ENCODE data around the gene LALBA.
"Not testable (repeated sequence)": the region's sequence is repeated elsewhere in the genome, so short reads cannot be mapped to it uniquely, and the experiment has no call there.

Gene LALBA

DNA sequence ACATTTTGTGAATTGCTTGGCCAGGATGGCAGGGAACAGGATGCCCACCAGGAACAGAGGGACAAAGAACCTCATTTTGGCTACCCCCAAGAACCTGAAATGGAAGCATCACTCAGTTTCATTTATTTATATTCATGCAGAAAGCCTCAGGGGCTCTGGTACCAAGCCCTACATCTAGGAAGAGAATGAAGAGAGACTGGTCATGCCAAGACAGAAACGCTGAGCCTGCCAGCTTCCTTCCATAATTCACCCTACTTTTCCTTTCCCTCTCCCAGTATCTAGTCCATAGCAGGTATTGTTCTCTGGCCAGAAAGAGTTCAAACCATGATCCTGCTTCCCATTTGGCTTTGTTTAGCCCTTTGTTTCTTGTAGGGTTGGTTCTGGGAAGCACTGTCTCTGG lies at the start of gene LALBA:
LALBA (minus strand) TSS at position 101 of the 400 bp plus-strand sequence; CDS start at position 75, 26 bp downstream.
- DNase-seq, result no peak

DNA sequence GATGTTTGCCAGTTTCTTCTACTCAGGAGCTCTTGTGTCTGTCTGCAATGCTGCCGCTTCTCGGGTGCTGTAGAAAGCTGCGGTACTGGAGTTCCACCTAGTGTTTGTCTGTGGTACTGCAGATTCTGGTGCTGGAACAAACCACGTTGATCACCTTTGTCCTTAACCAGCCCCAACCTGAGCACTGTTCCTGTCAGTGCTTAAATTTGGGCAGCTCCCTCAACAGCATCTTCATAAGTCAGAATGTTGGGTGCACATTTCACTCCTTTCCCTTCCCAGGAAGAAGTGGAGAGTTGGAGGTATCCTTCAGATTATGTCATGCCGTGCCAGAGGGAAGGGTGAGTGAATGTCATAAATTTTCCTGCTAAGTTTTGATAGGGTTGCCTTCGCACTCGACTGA lies 48.7 kb upstream of the LALBA start:
- DNase-seq, result peak; percentile 30

DNA sequence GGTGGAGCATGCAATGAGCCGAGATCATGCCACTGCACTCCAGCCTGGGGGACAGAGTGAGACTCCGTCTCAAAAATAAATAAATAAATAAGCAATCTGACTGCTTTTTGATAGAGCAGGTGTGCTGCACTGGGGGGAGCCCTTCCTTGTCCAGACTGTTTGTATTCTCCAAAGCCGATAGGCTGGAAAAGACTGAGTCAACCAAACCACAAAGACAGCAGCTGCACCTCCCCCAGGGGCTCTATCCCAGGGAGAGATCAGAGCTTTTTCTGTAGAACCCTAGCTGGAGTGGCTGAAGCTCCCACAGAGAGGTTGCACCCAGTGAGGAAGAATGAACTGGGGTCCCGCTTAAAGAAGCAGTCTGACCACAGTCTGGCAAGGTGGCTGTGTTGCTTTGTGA lies 45.8 kb upstream of the LALBA start:
- DNase-seq, result no peak

DNA sequence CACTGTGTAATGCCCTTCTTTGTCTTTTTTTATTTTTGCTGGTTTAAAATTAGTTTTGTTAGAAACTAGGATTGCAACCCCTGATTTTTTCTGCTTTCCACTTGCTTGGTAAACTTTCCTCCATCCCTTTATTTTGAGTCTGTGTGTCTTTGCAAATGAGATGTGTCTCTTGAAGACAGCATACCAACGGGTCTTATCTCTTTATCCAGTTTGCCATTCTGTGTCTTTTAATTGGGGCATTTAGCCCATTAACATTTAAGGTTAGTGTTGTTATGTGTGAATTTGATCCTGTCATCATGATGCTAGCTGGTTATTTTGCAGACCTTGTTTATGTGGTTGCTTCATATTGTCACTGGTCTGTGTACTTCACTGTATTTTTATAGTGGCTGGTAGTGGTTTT lies 43.5 kb upstream of the LALBA start:
- no peak for DNase-seq

DNA sequence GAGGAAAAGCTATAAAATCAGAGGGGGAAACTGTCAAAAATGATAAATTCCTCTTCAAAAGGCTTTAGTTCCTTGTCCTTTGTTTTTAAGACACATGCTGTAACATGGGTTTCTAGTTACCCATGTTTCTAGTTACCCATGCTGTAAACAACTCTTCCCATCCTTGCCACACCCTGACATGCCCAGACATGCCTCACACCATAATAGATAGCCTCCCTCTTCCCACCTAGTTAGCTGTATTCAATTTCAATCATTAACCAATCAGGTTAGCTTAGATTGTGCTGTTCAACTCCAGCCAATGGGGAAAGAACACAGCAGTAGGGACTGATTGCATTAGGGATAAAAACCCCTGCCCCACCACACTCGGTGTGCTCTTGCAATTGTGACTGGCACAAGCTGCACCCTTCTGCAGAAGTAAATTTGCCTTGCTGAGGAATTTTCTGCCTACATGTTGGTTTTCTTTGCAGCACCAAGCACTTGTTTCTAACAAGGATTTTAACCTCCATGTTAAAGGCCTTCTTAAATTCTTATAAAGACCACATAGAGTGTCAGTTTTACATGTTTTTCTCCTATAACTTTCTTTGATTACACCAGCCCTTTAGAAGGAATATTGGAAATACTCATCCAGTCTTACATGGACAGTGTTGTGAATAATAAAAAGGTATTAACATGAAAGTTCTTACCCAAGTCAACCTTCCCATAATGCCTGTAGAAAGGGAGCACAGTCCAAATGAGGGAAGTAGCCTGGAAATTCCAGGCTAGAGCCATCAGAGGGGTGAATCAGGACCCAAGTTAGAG lies 32.5 kb upstream of the LALBA start:
- DNase-seq, result no peak

DNA sequence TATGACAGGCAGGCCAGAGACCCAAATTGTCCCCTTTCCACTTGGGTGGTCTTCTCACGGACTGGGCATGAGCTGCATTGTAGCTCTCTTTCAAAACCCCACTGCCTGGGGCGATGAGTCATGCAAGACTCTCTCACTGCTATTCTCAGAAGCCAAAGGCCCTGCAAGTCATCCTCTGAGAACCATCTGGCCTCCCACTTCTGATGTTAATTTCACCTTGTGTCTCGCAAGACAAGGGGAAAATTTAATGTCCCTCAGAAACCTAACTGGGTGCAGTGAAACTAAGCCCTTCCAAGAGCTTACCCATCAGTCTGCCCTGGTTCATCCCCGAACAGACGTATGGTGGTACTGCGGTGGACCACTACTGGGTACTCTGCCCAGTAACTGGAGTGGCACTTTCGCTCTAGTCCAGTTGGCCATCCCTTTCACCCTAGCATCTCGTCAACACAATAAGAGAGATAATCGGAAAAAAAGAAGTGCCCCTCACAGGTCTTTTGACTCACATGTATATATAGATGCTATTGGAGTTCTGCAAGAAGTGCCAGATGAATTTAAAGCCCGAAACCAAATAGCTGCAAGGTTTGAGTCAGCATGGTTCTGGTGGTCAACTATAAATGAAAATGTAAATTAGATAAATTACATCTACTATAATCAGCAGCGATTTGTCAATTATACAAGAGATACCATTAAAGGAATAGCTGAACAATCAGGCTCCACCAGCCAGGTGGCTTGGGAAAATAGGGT lies 31.3 kb upstream of the LALBA start:
- no peak for DNase-seq

DNA sequence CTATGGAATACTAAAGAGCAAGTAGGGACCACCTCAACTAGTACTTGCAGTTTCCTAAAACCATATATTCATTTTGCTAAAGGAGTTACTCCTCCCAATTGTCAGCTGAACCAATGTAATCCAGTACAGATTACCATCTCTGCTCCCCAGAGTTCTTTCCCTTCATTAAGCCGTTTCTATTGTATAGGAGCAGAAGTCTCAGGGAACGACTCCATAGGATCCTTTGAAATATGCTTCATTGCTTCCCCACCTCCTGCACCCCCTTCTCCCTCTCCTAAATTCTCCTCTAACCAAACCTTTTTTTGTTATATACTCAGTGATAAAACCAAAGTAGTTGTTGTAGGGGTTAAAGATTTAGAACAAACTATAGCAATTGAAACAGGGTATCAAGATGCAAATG lies 30.7 kb upstream of the LALBA start:
- DNase-seq, result no peak

DNA sequence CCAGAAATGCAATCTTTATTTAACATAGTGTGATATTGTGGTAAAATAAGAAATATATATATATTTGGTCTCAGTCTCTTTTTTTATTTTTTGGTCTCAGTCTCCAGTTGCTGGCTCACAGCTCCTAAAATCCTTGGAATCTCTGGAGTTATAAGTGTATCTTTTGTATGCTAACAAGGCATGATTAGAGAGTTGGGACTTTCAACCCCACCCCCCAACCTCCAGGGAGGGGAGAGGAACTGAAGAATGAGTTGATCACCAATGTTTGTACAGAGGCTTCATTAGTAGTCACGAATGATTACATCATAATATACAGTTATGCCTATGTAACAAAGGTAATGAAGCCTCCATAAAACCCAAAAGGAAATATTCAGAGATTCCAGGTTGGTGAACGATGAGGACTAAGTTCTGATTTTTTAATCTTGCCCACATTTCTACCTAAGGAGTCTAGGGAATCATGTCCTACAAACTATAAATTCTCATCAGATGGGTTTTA lies 22.8 kb upstream of the LALBA start:
- DNase-seq, result no peak

DNA sequence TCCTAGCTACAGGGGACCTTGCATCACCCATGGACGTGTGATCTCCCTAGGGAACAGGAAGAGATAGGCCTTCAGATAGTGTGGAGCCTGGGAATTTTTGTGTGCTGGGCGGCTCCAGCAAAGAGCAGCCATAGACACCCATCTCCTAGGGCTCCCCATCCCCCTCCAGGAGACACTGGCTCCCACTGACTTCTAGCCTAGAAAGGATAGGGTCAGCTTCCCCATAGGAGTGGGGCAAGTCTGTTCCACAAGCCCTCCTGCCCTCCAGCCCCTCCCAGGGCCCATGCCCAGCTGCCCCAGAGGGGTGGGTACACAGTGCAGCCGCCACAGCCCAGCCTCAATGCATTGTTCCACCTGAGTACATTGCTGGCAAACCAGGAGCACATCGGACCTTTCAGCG lies 16.5 kb upstream of the LALBA start:
- no peak for DNase-seq

DNA sequence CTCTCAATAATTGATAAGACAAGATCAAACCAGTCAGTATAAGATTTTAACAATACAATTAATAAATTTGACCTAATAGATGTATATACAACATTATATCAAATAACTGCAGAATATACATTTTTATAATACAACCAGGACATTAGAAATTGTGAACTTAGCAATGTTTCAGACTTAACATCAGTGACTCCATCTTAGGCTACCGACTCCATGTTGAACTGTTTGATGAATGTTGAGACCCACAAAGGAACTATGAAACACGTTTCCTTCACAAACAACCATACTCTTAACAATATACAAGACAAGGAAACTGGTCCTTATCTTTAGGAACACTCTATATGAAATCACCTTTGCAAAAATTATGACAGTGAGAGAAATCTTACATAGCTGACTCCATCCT lies 13.9 kb upstream of the LALBA start:
- no peak for DNase-seq

DNA sequence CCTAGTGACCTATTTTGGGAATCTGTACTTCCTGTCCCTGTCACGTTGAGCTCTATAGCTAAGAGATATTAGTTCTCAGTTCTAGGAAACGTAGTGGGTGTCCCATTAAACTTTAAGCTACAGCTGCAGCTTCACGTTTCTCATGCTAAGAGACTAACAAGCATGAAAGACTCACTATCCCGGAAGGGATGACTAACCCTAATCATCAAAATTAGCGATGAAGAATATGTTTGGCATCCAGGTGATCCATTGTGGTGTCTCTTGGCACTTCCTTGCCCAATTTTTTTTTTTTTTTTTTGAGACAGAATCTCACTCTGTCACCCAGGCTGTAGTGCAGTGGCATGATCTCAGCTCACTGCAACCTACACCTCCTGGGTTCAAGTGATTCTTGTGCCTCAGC lies 11.0 kb upstream of the LALBA start:
- no peak for DNase-seq

DNA sequence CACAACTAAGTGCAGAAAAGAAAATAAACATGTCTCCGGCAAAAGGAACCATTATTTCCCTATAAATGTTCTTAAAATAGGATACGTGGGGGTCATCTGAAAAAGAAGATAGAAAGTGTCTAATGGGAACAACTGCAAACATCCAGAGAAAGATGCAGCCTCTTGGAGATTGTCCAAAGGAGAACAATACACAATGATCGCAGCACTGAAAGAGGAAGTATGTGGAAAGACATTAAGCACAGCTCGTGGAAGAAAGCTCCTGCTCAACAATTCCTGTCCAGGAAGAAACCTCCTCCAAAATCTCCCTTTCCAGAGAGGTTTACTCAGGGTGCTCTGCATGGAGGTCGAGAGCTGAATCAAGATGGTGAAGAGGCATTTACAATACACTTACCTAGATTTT lies 2.5 kb upstream of the LALBA start:
- no peak for DNase-seq

DNA sequence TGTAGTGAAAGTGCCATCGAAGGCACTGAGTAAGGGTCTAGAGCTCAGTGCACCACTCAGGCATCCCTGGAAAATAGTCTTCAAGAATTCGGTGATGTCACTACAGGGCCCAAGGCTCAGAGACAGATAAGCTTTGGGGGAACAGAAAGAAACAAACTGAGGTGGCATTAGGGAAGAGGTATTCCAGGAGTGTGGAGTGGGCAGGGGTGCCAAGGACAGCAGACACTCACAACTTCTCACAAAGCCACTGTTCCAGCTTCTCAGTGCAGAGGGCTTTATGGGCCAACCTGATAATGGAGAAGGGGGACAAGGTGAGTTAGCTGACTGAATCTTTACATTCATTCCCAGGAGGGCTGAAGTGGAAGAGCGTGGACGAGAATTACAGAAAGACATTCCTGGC lies 2.1 kb downstream of the LALBA start:
- no peak for DNase-seq

DNA sequence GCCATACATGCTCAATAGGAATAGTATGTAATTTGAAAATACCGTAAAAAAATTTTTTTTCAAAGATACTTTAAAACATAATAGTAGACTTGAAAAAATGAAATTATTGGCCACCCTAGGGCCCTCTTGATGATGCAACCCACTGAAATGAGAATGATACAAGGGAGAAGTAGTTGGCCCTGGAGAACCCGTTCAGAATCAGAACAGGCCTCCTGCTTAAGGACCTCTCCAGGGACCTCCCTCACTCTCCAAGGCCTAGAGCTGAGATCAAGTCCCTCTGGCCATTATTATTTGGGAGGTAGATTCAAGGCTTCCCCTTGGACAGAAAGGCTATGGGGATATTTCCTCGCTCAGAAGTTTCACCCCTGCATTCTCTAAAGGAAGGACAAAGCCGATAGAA lies 11.9 kb downstream of the LALBA start:
- no peak for DNase-seq

DNA sequence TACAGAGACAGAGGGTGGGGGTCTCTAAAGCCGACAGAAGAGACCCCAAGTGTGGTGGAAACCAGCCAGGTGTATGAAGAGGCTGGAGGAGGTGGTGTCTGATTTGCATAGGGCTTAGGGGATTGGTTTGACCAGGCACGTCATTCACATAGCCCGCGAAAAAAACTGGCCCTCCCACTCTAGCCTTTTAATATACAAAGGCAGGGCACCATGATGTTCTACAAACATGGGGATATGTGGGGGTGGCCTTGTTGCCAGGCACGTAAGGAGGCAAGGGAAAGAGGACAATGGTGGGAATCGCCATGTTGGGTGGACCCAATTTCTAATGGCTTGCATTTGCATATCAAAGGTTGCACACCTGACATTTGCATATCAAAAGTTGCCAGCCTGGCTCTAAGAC lies 13.2 kb downstream of the LALBA start:
- no peak for DNase-seq

DNA sequence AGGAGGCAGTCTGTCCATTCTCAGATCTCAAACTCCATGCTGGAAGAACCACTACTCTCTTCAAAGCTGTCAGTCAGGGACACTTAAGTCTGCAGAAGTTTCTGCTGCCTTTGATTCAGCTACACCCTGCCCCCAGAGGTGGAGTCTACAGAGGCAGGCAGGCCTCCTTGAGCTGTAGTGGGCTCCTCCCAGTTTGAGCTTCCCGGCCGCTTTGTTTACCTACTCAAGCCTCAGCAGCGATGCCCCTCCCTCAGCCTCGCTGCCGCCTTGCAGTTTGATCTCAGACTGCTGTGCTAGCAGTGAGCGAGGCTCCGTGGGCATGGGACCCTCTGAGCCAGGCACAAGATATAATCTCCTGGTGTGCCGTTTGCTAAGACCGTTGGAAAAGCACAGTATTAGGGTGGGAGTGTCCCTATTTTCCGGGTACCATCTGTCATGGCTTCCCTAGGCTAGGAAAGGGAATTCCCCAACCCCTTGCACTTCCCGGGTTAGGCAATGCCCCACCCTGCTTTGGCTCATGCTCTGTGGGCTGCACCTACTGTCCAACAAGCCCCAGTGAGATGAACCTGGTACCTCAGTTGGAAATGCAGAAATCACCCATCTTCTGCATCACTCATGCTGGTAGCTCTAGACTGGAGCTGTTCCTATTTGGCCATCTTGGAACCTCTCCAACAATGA lies 16.0 kb downstream of the LALBA start:
- not testable (repeated sequence) for DNase-seq

DNA sequence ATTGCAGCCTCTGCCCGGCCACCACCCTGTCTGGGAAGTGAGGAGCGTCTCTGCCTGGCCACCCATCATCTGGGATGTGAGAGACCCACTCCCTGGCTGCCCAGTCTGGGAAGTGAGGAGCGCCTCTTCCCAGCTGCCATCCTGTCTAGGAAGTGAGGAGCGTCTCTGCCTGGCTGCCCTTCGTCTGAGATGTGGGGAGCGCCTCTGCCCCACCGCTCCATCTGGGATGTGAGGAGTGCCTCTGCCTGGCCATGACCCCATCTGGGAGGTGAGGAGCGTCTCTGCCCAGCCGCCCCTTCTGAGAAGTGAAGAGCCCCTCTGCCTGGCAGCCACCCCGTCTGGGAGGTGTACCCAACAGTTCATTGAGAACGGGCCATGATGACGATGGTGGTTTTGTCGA lies 18.2 kb downstream of the LALBA start:
- not testable (repeated sequence) for DNase-seq

DNA sequence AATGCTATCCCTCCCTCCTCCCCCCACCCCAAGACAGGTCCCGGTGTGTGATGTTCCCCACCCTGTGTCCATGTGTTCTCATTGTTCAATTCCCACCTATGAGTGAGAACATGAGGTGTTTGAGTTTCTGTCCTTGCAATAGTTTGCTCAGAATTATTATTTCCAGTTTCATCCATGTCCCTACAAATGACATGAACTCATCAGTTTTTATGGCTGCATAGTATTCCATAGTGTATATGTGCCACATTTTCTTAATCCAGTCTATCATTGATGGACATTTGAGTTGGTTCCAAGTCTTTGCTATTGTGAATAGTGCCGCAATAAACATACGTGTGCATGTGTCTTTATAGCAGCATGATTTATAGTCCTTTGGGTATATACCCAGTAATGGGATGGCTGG lies 22.8 kb downstream of the LALBA start:
- DNase-seq, result not testable (repeated sequence)

DNA sequence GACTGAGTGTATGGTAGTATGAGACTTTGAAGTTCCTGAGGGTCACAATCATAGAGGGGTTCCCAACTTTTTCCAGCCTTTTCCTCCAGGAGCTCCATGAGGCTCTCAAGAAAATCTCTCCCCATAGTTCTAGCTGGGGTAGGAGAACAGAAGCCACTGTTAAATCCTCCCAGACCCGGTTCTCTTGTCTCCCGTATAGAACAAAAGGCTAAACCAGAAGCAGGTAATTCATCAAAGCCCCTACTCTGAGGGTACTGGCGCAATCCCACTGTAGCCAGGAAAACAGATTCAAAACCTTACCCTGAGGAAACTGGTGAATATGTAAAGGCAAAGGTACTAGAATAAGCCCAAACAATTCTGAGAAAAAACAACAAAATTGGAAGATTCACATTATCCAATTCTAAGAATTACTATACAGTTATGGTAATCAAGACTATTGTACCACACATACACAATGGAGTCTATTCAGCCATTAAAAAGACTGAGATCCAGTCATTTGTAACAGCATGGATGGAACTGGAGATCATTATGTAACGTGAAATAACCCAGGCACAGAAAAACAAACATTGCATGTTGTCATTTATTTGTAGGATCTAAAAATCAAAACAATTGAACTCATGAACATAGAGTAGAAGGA lies 23.9 kb downstream of the LALBA start:
- DNase-seq, result no peak

DNA sequence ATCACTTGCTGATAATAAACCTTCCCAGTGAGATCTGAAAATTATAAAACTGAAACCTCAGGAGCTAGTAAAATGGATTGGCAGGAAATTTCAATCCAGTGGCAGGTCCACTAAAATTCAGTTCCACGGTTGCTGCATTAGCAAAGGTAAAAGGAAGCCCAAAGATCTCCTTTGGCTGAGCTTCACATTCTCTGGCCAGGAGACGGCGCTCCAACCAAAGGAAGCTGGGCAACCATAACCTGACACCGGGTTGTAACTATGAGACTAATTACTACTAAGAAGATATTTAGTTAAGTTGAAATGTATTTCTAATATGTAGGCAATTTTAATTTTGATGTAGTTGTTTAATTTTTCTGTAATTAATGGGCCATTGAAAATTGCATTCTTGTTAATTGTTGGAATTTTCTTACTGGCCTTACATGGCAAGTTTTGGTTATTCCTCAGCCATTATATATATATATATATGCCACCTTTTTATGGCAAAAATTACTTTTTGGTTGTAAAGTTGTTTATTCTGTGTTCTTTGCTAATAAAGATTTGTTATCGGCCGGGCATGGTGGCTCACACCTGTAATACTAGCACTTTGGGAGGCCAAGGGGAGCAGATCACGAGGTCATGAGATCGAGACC lies 27.4 kb downstream of the LALBA start:
- no peak for DNase-seq

DNA sequence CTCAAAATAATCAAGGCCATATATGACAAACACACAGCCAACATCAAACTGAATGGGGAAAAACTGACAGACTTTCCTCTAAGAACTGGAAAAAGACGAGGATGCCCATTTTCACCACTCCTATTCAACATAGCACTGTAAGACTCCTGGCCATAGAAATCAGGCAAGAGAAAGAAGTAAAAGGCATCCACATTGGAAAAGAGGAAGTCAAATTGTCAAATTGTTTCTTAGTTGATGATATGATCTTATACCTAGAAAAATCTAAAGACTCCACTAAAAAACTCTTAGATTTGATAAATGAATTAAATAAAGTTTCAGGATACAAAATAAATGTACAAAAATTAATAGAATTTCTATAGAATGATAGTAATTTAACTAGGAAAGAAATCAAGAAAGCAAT lies 33.2 kb downstream of the LALBA start:
- DNase-seq, result no peak

DNA sequence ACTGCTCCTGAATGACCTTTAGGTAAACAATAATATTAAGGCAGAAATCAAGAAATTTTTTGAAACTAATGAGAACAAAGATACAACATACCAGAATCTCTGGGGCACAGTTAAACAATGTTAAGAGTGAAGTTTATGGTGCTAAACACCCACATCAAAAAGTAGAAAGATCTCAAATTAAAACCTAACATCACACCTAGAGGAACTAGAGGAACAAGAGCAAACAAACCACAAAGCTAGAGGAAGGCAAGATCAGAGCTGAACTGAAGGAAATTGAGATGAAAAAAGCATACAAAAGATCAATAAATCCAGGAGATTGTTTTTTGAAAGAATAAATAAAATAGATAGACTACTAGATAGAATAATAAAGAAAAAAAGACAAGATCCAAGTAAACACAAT lies 37.2 kb downstream of the LALBA start:
- DNase-seq, result no peak

Measured in KG1 (cell line).